ENCODE measurements around the gene SPRED2.

DNA sequence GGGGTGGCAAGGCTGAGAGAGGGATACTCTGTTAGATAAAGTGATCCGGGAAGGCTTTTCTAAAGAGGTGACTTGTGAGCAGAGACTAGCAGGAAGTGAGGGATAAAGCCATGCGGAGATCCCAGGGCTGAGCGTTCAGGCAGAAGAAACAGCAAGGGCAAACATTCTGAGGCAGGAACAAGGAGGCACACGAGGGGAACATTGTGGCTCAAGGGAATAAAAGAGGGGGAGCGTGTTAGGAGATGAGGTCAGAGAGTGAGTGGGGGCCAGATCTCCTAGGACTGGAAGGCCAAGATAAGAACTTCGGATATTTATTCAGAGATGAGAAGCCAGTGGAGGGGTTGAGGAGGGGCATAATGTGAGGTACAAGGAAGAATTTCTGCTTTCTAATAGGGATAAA is 137.7 kb downstream of the SPRED2 start:
- no peak for TF ChIP-seq TAF7 (optimal IDR thresholded peaks at IDR 0.05; ENCODE audit: borderline replicate concordance, low read depth, low read length)
- TF ChIP-seq CTCF (IDR thresholded peaks at IDR 0.05; ENCODE audit: control extremely low read depth in 1 of 3, insufficient read depth in 1 of 3, low read depth in 1 of 3, low read length in 3 of 3), result no peak
- TF ChIP-seq TEAD4 (IDR thresholded peaks at IDR 0.05; ENCODE audit: low read depth, low read length), result no peak
- no peak for TF ChIP-seq USF2 (IDR thresholded peaks at IDR 0.05; ENCODE audit: low read length)
- no peak for TF ChIP-seq RFX5 (IDR thresholded peaks at IDR 0.05; ENCODE audit: borderline replicate concordance, low read depth, low read length)
- TF ChIP-seq GTF2F1 (IDR thresholded peaks at IDR 0.05; ENCODE audit: borderline replicate concordance, low read depth, low read length), result no peak
- TF ChIP-seq POLR2A (IDR thresholded peaks at IDR 0.05; ENCODE audit: control extremely low read depth in 1 of 2, low read depth in 2 of 2, low read length in 2 of 2), result no peak

Measured in H1 (cell line).